OCI-LY1 (cell line): ENCODE measurements around the gene DOCK1.

Experiments used
- H2AFZ ChIP-seq: fragments of 200-600 bp; sonication (generic), shearing (Covaris generic); 2 replicates; pipeline ENCODE4 v1.6.0; 2014; ENCODE audit warnings: antibody characterized with exemption, mild to moderate bottlenecking, low read length
- H3F3A ChIP-seq: fragments of 200-600 bp; sonication (generic), shearing (Covaris generic); 2 replicates; pipeline ENCODE4 v1.6.0; 2014; ENCODE audit warnings: mild to moderate bottlenecking, antibody characterized with exemption, low read length, moderate library complexity; ENCODE audit not compliant: insufficient read depth
- H3K27ac ChIP-seq: fragments of 200-600 bp; sonication (generic); 2 replicates; pipeline ENCODE4 v1.5.1; 2014; ENCODE audit warnings: low read length, mixed run types, mild to moderate bottlenecking, low read depth; ENCODE audit not compliant: poor library complexity, severe bottlenecking
- H3K27me3 ChIP-seq: fragments of 200-600 bp; sonication (generic); 2 replicates; pipeline ENCODE4 v1.6.0; 2014; ENCODE audit warnings: antibody characterized with exemption, mild to moderate bottlenecking, low read length, moderate library complexity; ENCODE audit not compliant: insufficient read depth
- H3K36me3 ChIP-seq: fragments of 200-600 bp; sonication (generic); 2 replicates; pipeline ENCODE4 v1.6.1; 2014; ENCODE audit warnings: mild to moderate bottlenecking, antibody characterized with exemption, low read length, moderate library complexity, mixed read lengths; ENCODE audit not compliant: insufficient read depth
- H3K4me1 ChIP-seq: fragments of 200-600 bp; sonication (generic); 2 replicates; pipeline ENCODE4 v1.5.1; 2014; ENCODE audit warnings: mild to moderate bottlenecking, low read length, moderate library complexity; ENCODE audit not compliant: insufficient read depth, severe bottlenecking
- H3K4me2 ChIP-seq: fragments of 200-600 bp; sonication (generic), shearing (Covaris generic); 2 replicates; pipeline ENCODE4 v1.6.1; 2014; ENCODE audit warnings: low read length
- H3K4me3 ChIP-seq: fragments of 200-600 bp; sonication (generic); 2 replicates; pipeline ENCODE4 v1.5.1; 2014; ENCODE audit warnings: low read length, low read depth, mild to moderate bottlenecking, mixed read lengths; ENCODE audit not compliant: poor library complexity, severe bottlenecking
- H3K79me2 ChIP-seq: fragments of 200-600 bp; shearing (Covaris generic); 2 replicates; pipeline ENCODE4 v1.6.1; 2016; ENCODE audit warnings: mixed run types, low read length, mixed read lengths; ENCODE audit not compliant: insufficient read depth
- H3K9ac ChIP-seq: fragments of 200-600 bp; sonication (generic), shearing (Covaris generic); 2 replicates; pipeline ENCODE4 v1.6.1; 2014; ENCODE audit warnings: mild to moderate bottlenecking, low read length, mixed read lengths
- H3K9me2 ChIP-seq: fragments of 200-600 bp; sonication (generic), shearing (Covaris generic); 2 replicates; pipeline ENCODE4 v1.6.1; 2014; ENCODE audit warnings: low read depth, mild to moderate bottlenecking, low read length, mixed read lengths
- H3K9me3 ChIP-seq: fragments of 200-600 bp; shearing (Covaris generic); 2 replicates; pipeline ENCODE4 v1.6.1; 2014; ENCODE audit warnings: low read length, mixed read lengths
- H4K20me1 ChIP-seq: fragments of 200-600 bp; sonication (generic), shearing (Covaris generic); 2 replicates; pipeline ENCODE4 v1.6.0; 2016; ENCODE audit warnings: mild to moderate bottlenecking, low read length; ENCODE audit not compliant: insufficient read depth
- CTCF ChIP-seq: fragments of 200-600 bp; sonication (generic), shearing (Covaris generic); IDR thresholded peaks from 2 replicates; pipeline ENCODE4 v1.5.1; 2017; ENCODE audit warnings: mild to moderate bottlenecking, antibody characterized with exemption, low read length, moderate library complexity, mixed read lengths
- EZH2 ChIP-seq: fragments of 200-600 bp; sonication (generic), shearing (Covaris generic); IDR thresholded peaks from 2 replicates; pipeline ENCODE4 v1.8.0; 2017; ENCODE audit warnings: borderline replicate concordance, mixed run types, mild to moderate bottlenecking, antibody characterized with exemption, low read length, moderate library complexity, mixed read lengths

The DOCK1 gene

DNA sequence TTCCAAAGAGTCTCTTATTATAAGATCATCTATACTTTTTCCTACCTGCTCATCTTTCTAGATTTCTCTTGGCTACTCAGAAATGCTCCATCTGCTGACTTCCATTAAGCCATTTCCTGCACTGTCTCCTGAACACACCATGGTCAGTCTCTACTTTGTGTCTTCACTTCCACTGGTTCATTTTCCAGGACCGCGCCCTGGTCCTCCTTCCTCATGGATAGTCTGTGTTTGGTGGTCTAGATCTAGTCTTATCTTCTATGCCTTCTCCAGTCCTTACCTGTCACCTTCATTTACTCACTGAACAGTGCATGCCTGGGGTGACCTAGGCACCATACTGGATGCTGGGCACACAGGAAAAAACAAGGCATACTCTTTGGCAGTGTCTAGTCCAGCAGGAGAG lies 279.4 kb downstream of the DOCK1 start:
- H3K4me1 ChIP-seq: no peaks in the 10 kb centered on the region
- no peaks in the 10 kb centered on the region for H3K79me2 ChIP-seq
- H3K36me3 ChIP-seq: no peaks in the 10 kb centered on the region
- H2AFZ ChIP-seq: no peak overlapping the region
- no peak overlapping the region for H3K4me2 ChIP-seq
- H3F3A ChIP-seq: no peaks in the 10 kb centered on the region
- no peaks in the 10 kb centered on the region for H3K9me2 ChIP-seq
- H3K27me3 ChIP-seq: no peaks in the 10 kb centered on the region
- no peak overlapping the region for H3K4me3 ChIP-seq
- no peaks in the 10 kb centered on the region for H3K9me3 ChIP-seq
- H4K20me1 ChIP-seq: no peaks in the 10 kb centered on the region
- TF ChIP-seq CTCF: no peak
- TF ChIP-seq EZH2: no peak
- no peak overlapping the region for H3K9ac ChIP-seq
- no peak overlapping the region for H3K27ac ChIP-seq

GRCh38 chr10:127186813-127187212 lies 281.6 kb downstream of the DOCK1 start:
- no peaks in the 10 kb centered on the region for H3K9me2 ChIP-seq
- TF ChIP-seq EZH2 (no peak), CTCF (no peak)
- H3F3A ChIP-seq: no peaks in the 10 kb centered on the region
- no peaks in the 10 kb centered on the region for H3K79me2 ChIP-seq
- H3K4me1 ChIP-seq: no peaks in the 10 kb centered on the region
- no peaks in the 10 kb centered on the region for H3K36me3 ChIP-seq
- no peak overlapping the region for H3K4me2 ChIP-seq
- H2AFZ ChIP-seq: no peak overlapping the region
- H3K9me3 ChIP-seq: no peaks in the 10 kb centered on the region
- no peak overlapping the region for H3K4me3 ChIP-seq
- H3K27ac ChIP-seq: no peak overlapping the region
- no peak overlapping the region for H3K9ac ChIP-seq
- no peaks in the 10 kb centered on the region for H3K27me3 ChIP-seq
- no peaks in the 10 kb centered on the region for H4K20me1 ChIP-seq

GRCh38 chr10:127189226-127189625 lies 284.0 kb downstream of the DOCK1 start:
- Histone ChIP-seq H3K9ac (no peak overlapping the region), H3K9me3 (no peaks in the 10 kb centered on the region), H3K4me1 (no peaks in the 10 kb centered on the region), H3F3A (no peaks in the 10 kb centered on the region), H3K4me2 (no peak overlapping the region), H3K9me2 (no peaks in the 10 kb centered on the region), H4K20me1 (no peaks in the 10 kb centered on the region), H3K79me2 (no peaks in the 10 kb centered on the region), H3K4me3 (no peak overlapping the region), H3K27me3 (no peaks in the 10 kb centered on the region), H2AFZ (no peak overlapping the region), H3K36me3 (no peaks in the 10 kb centered on the region), H3K27ac (no peak overlapping the region)
- TF ChIP-seq EZH2 (no peak), CTCF (no peak)
